Measurements from ENCODE around the gene PDPK1.
"Not testable (repeated sequence)": the region's sequence is repeated elsewhere in the genome, so short reads cannot be mapped to it uniquely, and the experiment has no call there.

Gene PDPK1

DNA sequence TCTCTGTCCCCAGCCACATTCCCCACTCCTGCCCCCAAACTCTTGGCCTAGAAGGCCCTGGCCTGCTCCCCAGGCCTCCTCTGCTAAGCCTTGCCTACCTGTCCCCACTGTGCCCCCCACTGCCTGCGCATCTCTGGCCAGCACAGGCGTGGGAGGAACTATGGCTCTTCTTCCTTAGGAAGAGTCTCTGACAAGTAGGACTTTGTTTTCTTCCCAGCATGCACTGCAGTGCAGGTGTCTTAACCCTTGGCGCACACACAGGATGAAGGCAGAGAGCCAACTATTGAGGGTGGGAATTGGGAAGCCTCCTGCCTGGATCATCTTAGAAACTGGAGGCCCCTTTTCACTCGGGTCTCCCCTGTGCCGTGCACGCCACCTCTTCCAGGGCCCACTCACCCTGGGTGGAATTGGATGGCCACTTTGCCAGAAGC is 14.0 kb upstream of the PDPK1 start:
- DNase-seq (ENCODE audit: low read depth in 3 of 3): no peak

DNA sequence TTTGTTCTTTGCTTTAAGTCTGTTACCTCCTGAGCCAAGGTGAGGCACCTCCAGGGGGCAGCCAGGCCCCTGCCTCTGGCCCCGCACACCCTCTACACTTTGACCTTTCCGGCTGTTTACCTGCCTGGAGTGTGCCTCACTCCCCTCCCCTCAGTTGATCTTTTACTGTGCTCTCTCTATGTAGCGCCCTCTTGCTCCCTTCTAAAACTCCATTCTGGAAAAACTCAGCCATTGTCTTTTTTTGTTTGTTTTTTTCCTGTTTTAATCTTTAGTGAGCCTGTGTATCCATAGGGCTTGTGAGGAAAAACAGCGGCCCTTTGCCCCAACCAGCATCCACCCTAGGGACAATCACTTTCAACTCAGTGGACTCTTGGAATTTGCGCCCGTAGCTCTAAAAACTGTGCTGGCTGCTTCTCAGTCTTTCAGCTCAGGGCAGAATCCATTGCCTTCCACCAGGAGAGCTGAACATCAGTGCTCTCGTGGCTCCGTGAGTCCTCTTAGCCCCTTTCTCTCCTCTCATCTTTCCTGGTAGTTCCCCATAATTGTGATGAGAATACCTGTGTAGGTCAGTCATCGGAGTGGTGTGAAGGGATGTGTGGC is 13.4 kb upstream of the PDPK1 start:
- no peak for DNase-seq (ENCODE audit: low read depth in 3 of 3)

DNA sequence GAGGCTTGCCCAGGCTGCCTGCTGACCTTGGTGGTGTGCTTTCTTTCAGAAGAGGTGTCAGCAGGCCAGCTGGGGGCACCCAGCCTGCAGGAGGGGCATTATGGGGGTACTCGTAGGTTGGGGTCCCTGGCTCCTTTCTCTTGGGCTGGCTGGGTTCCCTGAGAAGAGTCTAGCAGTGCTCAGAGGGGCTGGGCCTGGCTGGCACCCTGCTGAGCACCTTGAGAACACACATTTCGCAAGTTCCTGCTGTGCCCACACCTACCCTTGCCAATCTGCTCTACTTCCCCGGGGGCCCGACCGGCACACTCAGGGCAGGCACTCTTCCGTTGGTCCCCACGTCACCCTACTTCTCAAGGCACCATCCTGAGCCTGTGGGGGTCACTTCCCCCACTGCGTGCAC is 11.7 kb upstream of the PDPK1 start:
- DNase-seq (ENCODE audit: low read depth in 3 of 3): no peak

DNA sequence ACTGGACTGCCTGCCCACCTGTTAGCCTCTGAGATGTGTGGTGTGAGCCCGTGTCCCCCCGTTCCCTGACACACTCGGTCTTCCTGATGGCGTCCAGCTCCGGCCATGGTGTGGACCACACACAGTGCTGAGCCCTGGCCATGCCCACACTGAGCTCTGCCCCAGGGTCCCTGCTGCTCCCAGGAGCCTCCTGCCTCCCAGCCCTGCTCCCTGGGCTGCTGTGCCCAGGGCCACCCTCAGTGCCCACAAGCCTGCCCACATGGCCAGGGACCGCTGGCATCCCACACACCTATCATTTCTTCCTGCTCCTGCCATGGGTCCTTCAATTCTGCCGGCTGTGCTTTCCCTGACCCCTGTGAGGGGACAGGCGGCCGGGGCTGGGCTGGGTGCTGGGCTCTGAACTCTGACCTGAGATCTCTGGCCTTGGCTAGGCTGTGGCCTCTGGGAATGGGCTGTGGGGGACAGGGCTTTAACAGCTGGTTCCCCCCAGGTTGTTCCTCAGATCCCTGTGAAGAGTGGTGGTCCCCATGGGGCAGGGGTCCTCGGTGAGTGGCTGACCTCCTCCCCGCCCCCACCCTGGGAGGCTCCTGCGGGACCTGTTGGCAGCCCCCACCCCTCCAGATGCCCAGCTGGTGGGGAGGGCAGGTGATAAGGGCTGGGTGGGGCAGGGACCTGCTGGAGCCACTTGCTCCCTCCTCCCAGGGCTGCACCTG is 10.6 kb upstream of the PDPK1 start:
- no peak for DNase-seq (ENCODE audit: low read depth in 3 of 3)

DNA sequence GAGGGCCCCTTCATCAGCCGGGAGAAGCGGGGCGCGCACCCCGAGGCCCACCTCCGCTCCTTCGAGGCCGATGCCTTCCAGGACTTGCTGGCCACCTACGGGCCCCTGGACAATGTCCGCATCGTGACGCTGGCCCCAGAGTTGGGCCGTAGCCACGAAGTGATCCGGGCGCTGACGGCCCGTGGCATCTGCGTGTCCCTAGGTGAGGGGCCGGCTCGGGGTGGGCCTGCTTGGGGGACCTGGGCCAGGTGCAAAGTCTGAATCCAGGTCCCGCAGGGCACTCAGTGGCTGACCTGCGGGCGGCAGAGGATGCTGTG is 10.1 kb upstream of the PDPK1 start:
- no peak for DNase-seq (ENCODE audit: low read depth in 3 of 3)

DNA sequence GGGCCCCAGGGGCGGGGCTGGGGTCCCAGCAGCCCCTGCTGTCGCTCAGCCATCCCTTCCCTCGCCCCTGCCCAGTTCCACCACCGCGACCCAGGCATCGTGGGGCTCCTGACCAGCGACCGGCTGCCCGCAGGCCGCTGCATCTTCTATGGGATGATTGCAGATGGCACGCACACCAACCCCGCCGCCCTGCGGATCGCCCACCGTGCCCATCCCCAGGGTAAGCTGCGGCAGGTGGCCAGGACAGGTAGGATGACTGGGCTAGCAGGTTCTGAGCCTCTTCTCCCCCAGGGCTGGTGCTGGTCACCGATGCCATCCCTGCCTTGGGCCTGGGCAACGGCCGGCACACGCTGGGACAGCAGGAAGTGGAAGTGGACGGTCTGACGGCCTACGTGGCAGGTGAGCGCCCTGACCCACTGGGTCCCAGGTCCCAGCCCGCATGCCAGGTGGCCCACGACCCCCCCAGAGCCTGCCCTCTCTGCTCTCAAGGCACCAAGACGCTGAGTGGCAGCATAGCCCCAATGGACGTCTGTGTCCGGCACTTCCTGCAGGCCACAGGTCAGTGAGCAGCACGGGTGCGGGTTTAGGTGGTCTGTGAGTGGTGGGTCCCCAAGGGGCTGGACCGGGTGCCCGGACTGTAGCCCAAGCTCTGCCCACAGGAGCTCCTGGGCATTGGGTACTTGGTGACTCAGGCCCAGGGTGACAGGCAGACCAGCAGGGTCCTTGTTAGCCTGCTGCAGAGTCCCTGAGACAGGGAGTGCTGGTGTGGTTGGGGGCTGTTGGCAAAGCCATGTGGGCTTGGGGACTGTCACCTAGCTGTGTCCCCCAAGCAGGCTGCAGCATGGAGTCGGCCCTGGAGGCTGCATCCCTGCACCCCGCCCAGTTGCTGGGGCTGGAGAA is 9.4 kb upstream of the PDPK1 start:
- no peak for DNase-seq (ENCODE audit: low read depth in 3 of 3)

DNA sequence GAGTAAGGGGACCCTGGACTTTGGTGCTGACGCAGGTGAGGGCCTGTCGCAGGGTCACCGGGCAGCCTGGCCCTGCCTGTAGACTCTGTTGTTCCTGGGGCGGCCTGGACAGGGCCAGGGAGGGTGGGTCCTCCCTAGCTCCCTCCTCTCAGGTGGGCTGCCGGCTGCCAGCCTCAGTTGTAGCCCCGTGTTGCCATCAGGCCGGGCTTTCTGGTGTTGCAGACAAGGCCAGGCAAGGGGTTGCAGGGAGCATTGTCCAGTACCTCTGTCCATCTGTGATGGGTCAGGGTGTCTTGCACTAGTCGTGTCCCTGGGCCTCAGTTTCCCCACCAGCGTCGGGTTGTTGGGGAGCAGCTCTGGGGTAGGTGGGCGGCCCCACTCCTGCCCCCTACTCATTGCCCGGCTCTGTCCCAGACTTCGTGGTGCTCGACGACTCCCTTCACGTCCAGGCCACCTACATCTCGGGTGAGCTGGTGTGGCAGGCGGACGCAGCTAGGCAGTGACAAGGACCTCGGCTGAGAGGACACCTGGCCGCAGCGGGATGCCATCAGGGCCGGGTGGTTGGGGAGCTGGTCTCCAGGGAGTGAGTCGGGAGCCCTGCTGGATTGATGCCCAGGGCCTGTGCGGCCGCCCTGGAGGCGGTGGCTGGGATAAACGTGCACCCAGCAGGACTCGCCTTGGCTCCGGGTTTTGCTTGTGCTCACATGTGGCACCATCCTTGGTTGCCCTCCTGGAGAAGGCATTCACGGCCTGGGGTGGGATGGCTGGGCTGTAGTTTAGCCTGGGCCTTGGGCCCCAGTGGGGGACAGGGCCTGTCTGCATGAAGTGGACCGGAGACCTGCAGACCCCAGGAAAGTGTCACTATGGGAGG is 8.5 kb upstream of the PDPK1 start:
- no peak for DNase-seq (ENCODE audit: low read depth in 3 of 3)

DNA sequence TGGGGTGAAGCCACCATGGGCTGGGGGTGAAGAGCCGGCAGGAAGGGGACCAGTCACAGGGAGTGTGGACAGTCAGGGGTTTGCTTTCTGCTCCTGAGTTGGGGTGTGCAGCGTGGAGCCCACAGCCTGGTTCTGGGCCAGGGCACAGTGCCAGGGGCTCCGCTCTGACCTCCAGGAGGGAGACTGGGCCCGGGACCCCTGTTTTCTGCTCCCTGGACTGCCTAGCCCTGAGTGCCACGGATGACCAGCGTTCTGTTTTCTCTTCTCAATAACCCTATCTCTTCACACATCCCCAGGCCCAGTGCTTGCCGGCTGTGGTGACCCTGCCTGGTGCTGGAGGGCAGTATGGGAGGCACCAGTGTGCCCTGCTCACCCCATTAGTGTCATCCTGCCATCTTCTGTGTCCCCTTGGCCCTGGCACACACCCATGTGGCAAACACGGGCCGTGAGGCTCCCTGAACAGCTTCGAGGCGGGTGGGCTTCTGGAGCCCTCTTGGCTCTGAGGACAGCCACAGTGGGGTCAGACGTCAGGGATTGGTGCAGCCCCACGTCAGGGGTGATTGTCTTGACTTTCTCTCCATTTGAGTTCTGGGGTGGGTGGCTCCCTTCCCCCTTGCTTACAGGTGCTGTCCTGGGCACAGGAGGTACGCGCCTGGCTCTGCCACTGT is 7.7 kb upstream of the PDPK1 start:
- DNase-seq (ENCODE audit: low read depth in 3 of 3): no peak

DNA sequence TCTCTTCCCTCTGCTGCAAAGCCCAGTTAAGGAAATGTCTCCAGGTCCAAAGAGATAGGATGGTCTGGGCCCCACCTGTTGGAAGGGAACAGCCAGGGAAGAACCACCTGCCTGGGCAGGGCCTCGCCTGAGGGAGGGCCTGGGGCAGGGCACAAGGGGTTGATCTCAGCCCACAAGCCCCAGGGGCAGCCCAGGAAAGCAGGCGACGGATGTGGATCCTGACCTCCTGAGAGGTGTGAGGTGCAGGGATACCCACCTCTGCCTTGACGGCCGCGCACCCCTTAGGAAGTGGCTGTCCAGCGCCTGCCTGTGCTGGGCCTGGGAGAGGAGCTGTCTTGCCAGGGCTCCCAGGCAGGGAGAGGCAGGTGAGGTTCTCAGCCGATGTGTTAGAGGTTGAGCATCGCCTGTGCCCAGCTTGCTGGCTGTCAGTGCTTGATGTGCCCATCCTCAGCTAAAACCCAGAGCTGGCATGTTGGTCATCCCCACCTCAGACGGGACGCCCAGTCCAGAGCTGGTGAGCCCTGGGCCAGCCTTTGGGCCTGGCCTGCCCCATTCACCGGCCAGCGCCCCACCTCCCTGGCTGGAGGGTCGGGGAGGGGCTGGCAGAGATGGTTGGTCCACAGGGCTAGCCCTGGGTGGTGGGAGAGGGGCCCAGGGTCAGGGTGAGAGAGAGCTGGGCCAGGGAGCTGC is 7.0 kb upstream of the PDPK1 start:
- no peak for DNase-seq (ENCODE audit: low read depth in 3 of 3)

DNA sequence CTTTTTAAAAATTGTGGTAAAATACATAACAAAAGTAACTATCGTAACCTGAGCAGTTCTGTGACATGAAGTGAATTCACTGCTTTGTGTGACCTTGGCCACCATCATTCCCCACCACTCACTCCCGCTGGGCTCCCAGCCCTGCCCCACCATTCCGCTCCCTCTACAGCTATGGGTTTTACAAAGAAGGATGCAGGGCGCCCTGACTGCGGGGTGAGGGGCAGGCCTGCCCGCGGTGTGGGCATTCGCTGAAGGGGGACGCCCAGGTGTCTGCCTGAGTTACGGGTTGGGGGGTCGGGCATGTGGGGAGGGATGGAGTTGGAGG is 6.5 kb upstream of the PDPK1 start, which contains the start of gene CEMP1:
CEMP1 (minus strand) TSS at position 38 of the 325 bp plus-strand sequence. CDS start 335 bp downstream, outside the sequence.
- no peak for DNase-seq (ENCODE audit: low read depth in 3 of 3)

DNA sequence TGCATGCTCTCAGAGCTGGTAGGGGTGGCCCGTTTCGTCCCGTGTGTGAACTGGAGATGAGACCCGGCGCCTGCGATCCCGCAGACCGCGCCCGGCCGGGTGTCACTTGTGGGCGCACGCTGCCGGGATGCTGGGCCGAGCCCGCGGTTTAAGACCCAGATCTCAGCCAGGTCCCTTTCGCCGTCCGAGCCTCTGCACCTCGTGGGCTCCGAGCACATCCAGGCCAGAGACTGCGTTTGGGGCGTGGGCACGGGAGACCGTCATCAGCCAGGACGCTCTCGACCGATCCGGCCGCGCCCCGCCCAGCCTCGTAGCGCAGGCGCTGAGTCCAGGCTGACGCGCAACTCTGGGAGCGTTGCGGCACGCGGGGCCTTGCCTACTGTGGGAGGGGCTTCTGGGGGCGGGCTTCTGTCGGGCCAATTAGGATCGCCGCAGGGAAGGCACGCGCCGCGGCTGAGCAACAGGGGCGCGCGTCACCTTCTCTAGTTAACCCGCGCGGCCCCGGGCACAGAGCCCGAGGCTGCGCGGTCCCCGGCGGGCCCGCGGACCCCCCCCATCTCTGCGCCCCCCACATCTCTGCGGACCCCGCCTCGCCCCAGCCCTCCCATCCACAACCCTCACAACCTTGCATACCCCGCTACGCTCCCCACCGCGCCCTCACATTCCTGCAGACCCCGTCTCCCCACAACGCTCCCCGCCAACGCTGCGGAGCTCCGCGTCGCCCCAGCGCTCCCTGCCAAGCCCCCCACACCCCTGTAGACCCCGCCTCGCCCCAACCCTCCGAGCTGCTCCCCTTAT is 5.9 kb upstream of the PDPK1 start:
- peak; percentile 91 to 95 (median 94) for DNase-seq (ENCODE audit: low read depth in 3 of 3)

DNA sequence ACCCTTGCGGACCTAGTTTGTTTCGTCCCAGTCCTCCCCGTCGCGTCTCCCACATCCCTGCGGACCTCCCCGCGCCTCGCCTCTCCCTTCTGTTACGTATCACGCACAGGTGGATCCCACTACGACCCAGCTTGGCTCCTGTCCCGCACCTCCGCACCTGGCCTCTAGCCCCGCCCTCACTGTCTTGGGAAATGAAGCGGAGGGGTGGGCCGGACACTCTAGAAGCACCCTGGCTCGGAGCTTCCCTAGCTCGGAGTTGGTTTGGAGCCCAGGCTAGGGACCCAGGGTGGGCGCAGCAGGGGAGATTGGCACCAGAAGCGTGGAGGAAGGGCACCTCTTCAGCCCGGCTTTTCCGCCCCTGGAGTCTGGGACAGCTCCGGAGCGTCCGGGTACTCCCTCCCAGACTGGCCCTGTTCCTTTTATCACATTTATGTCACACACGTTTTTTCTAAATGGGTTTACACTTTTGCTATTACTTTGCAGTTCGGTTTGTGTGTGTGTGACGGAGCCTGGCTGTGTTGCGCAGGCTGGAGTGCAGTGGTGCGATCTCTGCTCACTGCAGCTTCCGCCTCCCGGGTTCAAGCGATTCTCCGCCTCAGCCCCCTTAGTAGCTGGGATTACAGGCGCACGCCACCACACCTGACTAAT is 5.2 kb upstream of the PDPK1 start:
- peak in 1 of 3 experiments; percentile 36 for DNase-seq (ENCODE audit: low read depth in 3 of 3)

DNA sequence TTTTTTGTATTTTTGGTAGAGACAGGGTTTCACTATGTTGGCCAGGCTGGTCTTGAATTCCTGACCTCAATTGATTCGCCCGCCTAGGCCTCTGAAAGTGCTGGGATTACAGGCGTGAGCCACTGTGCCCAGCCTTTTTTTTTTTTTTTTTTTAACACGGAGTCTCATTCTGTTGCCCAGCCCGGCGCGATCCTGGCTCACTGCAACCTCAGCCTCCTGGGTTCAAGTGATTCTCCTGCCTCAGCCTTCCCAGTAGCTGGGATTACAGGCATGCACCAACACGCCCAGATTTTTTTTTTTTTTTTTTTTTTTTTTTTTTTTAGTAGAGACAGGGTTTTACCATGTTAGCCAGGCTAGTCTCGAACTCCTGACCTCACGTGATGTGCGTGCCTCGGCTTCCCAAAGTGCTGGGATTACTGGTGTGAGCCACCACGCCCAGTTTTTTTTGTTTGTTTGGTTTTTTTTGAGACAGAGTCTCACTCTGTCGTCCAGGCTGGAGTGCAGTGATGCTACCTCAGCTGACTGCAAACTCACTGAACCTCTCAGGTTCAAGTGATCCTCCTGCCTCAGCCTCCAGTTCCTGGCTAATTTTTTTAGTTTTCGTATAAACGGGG is 4.6 kb upstream of the PDPK1 start:
- not testable (repeated sequence) for DNase-seq (ENCODE audit: low read depth in 3 of 3)

DNA sequence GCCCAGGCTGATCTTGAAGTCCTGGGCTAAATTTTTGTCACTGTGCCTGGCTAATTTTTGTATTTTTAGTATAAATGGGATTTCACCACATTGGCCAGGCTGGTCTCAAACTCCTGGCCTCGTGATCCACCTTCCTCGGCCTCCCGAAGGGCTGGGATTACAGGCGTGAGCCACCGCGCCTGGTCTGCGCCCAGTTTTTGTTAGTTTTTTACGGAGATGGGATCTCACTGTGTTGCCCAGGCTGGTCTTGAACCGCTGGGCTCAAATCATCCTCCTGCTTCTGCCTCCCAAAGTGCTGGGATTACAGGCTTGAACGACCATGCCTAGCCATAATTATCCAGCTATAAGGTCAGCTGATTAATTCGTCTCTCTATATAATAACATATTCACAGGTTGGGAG is 3.9 kb upstream of the PDPK1 start:
- no peak for DNase-seq (ENCODE audit: low read depth in 3 of 3)

DNA sequence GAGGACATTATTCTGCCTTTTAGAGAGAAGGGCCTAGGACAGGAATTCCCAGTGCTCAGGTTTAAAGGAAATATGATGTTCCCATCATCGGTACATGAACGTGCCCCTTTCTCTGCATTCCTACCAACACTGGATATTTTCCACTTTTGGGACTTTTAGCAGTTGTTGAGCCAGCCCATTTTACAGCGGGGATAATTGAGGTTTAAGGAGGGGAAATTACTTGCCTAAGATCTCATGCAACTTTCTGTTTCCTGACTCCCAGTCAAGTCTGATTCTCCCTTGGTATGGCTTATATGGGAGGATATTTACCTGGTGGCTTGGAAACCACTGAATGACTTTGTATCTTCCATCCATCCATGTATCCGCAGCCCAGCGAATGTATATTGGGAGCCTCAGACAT is 3.5 kb upstream of the PDPK1 start:
- not testable (repeated sequence) for DNase-seq (ENCODE audit: low read depth in 3 of 3)

DNA sequence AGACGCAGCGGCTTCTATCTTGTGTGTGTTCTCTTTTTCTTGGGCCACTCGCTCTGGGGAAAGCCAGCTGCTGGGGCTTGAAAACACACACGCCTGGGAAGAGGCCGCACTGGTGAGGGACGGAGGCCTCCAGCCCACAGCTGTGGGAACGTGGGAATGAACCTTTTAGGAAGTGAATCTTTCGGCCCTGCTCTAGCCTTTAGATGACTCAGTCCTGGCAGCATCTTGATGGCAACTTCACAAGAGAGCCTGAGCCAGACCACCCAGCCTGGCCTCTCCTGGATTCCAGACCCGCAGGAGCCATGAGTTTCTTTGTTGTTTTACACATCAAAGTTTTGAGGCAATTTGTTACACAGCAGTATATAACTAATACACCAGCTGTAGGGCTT is 2.2 kb upstream of the PDPK1 start:
- no peak for DNase-seq (ENCODE audit: low read depth in 3 of 3)

DNA sequence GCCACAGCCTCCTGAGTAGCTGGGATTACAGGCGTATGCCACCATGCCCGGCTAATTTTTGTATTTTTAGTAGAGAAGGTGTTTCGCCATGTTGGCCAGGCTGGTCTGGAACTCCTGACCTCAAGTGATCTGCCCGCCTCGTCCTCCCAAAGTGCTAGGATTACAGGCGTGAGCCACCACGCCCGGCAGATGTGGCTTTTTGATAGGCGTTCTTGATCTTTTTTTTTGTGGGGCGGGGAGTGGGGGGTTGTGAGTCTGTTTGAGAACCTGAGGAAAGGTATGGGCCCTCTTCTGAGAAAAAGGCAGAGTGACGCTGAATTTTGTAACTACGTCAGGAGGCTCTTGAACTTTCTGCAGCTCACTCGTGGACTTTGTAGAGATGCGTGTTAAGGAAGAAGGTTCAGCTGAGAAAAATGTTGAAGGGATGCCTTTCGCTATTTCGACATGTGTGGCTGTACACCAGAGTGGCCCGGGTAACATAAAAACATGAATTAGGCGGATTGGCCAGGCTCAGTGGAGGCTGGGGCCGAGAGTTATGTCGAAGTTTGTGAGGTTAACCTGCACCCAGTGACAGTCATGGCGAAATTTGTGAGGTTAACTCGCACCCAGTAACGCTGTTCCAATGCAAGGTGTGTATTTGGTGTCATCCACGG is 1.5 kb downstream of the PDPK1 start:
- not testable (repeated sequence) for DNase-seq (ENCODE audit: low read depth in 3 of 3)

DNA sequence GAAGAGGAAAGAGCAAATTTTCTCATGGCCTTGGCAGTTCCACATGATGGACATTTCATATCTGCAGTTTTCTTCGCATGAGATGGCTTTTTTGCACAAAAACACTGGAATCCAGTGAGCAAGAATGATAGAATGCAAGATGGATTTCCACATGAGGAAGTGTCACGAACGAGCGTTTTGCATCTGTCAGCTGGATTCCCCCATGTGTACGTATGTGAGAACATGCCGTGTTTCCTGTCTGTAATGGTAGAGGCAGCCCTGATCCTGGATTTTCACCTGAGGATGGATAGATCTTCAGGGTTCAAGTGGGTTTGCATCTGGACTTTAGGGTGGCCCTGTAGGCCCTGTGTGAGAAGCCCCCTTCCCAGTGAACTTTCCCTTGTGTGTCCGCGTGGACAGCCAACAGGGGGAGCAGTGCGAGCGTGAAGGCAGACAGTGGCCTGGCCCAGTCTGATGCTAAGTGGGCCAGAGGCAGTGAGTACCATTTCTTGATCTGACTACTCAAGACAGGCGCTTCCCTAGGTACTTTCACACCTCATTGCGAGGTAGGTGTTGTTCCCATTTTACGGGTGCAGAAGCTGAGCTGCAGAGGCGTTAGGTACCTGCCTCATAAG is 2.1 kb downstream of the PDPK1 start:
- DNase-seq (ENCODE audit: low read depth in 3 of 3): not testable (repeated sequence)

Data from stimulated activated CD4-positive, alpha-beta T cell treated with anti-CD3 and anti-CD28 coated beads, TNF-alpha, amount 100 ng/mL, for 4 hours (primary cell).